Activated T-cell treated with anti-CD3 and anti-CD28 coated beads, Interleukin-2, amount 50 U/mL, for 72 hours (primary cell): Measurements from ENCODE around the gene AFDN. TPM values are rescaled to one million over a fixed set of nuclear protein-coding genes. Genes with fewer than 3 reads are reported as not detected.
A peak's percentile ranks its signal among the peaks of the same experiment; 100 is the strongest.

ENCODE experiments used
- ATAC-seq, 2 donors: fragments of 150-1000 bp; cut with Tn5 transposase; replicated peaks in 1 of 2; 2 replicates each; pipeline ENCODE4 v1.10.0; 2021; ENCODE audit warnings: moderate library complexity in 2 of 2, mild to moderate bottlenecking in 1 of 2
- DNase-seq, 2 donors: peaks; one replicate each; pipeline ENCODE4 v3.0.0; 2021 to 2022; ENCODE audit warnings: mixed read lengths in 1 of 2
- H3K27ac Mint-ChIP-seq: one replicate; pipeline ENCODE4 v1.8.0; 2022; ENCODE audit warnings: mild to moderate bottlenecking, moderate library complexity, mixed read lengths
- H3K27me3 Mint-ChIP-seq: one replicate; pipeline ENCODE4 v1.8.0; 2022; ENCODE audit warnings: low read depth, mixed read lengths
- H3K36me3 Mint-ChIP-seq, 2 donors: one replicate each; pipeline ENCODE4 v1.8.0; 2022; ENCODE audit warnings: mixed read lengths in 2 of 2, mild to moderate bottlenecking in 1 of 2; ENCODE audit not compliant: insufficient read depth in 2 of 2
- H3K4me1 Mint-ChIP-seq: one replicate; pipeline ENCODE4 v1.8.0; 2022; ENCODE audit warnings: low read depth, mixed read lengths
- H3K4me3 Mint-ChIP-seq, 2 donors: one replicate each; pipeline ENCODE4 v1.8.0; 2022; ENCODE audit warnings: mild to moderate bottlenecking in 2 of 2, mixed read lengths in 2 of 2, moderate library complexity in 2 of 2
- H3K9me3 Mint-ChIP-seq, 2 donors: one replicate each; pipeline ENCODE4 v1.8.0; 2022; ENCODE audit warnings: mixed read lengths in 2 of 2
- total RNA-seq, 2 donors: library from RNA; stranded (reverse); gene quantifications; one replicate each; pipeline ENCODE4 v1.2.3, GENCODE V29; 2022

The AFDN gene
- total RNA-seq, 2 donors from 2014 or later = 21.6 to 31.9 TPM

DNA sequence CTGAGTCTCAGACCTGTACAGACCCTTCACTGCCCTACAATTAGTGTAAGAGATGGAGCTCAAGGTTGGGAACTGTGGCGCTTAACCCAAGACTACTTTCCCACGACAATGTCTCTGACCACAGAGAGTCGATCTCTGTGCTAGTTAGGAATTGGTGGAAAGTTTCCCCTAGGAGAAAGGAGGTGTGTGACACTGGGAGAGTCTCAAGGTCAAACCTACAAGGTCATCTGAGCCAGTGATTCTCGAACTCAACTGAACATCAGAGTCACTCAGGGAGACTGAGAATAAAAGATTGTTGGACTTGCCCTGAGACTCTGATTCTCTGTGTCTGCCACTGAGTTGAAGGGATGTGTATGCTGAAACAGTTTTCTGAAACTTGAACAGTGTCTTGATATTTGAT, 9.7 kb upstream of the AFDN start:
- Mint-ChIP-seq H3K36me3 (no peaks in the 10 kb centered on the region), H3K27ac (no peak overlapping the region), H3K9me3 (no peaks in the 10 kb centered on the region), H3K27me3 (peaks cover 45% of the 10 kb centered on the region), H3K4me1 (no peaks in the 10 kb centered on the region), H3K4me3 (no peak overlapping the region)
- DNase-seq = no peak
- no peak for ATAC-seq

DNA sequence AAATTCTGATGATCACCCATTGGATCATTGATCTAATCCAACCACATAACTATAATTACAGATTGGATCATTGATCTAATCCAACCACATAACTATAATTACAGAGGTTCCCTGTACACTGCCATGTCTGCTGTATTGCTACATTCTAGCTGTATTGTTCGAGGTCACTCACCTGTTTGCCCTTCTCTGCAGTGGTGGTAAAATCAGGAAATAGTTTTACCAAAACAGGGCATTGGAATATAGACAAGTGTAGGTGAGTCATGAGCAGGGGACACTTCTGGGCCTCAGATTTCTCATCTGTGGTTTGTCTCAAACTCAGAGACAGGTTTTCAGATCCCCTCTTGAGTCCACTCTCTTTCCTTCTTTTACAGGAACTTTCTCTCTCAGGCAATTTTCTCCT, 9.0 kb upstream of the AFDN start:
- no peaks in the 10 kb centered on the region for H3K9me3 Mint-ChIP-seq
- DNase-seq (no peak), ATAC-seq (no peak)
- no peak overlapping the region for H3K27ac Mint-ChIP-seq
- peaks cover 45% of the 10 kb centered on the region for H3K27me3 Mint-ChIP-seq
- no peaks in the 10 kb centered on the region for H3K4me1 Mint-ChIP-seq
- H3K4me3 Mint-ChIP-seq = no peak overlapping the region
- H3K36me3 Mint-ChIP-seq = no peaks in the 10 kb centered on the region

DNA sequence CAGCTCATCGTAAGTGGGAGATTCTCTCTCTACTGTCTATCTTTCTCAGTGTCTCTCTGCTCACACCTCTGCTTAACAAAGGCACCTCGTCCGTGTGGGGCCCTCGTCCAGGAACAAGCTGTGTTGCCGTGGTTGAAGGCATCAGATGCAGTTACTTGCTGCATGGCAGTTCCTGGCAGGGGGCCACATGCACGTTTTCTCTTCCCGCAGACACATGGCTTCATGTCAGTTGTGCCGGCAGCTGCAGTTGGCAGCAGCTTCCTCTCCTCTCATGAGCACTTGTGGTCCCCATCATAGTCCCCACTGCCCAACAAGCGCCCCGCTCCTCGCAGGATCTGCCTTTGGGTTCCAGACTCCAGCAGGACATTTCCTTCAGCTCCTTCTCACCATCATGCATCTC, 7.1 kb upstream of the AFDN start:
- H3K9me3 Mint-ChIP-seq = no peaks in the 10 kb centered on the region
- peaks cover 51% of the 10 kb centered on the region for H3K27me3 Mint-ChIP-seq
- H3K36me3 Mint-ChIP-seq = no peaks in the 10 kb centered on the region
- H3K4me3 Mint-ChIP-seq = no peak overlapping the region
- peaks cover under 1% of the 10 kb centered on the region for H3K4me1 Mint-ChIP-seq
- no peak overlapping the region for H3K27ac Mint-ChIP-seq
- ATAC-seq (no peak), DNase-seq (no peak)

DNA sequence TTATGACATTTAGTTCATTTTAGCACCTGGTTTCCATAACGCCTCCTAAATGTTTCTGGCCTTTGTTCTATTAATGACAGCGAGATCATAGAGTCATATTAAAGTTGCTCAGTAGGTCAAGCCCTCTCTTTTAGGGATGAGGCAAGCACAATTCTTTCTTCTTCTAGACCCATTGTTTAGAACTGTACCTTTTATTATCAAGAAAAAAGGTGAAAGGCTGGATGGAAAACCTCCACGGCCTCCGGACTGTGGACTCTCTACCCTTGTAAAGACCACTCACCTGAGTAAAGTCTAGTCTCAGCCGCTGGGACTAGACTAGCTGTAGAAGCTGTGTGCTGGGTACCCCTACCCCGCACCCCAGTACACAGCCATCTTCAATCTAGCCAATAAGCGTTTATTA, 6.0 kb upstream of the AFDN start:
- Mint-ChIP-seq H3K36me3 (peaks cover 0 to 3% of the 10 kb centered on the region in 2 donors), H3K4me1 (peaks cover 12% of the 10 kb centered on the region), H3K27me3 (peaks cover 61% of the 10 kb centered on the region), H3K27ac (no peak overlapping the region), H3K9me3 (no peaks in the 10 kb centered on the region), H3K4me3 (no peak overlapping the region)
- ATAC-seq = no peak
- no peak for DNase-seq

DNA sequence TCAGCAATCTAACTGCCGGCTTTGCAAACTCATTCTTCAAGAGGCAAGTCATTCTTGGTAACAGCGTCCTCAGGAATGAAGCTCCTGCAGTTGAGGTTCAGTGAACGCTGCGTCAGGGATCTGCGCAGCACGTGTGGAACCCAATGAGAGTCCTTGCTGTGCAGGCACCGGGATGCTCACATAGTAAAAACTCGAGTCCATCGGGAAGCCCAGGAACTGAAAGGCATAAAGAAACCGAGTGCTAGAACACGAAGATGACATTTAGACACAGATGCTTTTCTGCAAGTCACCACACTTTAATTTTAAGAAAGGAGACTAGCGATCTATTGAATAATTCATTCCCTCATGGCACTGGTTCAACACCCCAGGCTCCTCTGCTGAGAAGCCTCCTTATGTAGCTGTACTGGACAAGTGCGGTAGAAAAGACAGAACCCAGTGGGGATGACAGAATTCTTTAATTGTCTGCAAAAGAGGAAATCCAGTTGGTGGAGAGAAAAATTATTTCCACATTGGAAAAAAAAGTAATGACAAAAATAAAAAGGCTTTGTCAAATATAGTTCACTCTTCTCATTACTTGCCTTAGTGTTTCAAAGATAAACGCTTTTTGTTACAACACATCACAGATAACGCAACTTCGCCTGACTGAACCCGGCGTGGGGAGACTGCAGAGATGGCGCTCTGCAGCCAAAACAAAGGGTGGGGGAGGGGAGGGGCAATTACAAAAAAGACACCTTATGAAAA, 1.9 kb upstream of the AFDN start:
- H3K4me3 Mint-ChIP-seq = peak overlapping the region; percentile 40
- H3K9me3 Mint-ChIP-seq = no peaks in the 10 kb centered on the region
- peaks cover 57% of the 10 kb centered on the region for H3K27me3 Mint-ChIP-seq
- ATAC-seq (no peak), DNase-seq (no peak)
- H3K27ac Mint-ChIP-seq = no peak overlapping the region
- peaks cover 29% of the 10 kb centered on the region for H3K4me1 Mint-ChIP-seq
- H3K36me3 Mint-ChIP-seq = peaks cover 3 to 10% of the 10 kb centered on the region in 2 donors

DNA sequence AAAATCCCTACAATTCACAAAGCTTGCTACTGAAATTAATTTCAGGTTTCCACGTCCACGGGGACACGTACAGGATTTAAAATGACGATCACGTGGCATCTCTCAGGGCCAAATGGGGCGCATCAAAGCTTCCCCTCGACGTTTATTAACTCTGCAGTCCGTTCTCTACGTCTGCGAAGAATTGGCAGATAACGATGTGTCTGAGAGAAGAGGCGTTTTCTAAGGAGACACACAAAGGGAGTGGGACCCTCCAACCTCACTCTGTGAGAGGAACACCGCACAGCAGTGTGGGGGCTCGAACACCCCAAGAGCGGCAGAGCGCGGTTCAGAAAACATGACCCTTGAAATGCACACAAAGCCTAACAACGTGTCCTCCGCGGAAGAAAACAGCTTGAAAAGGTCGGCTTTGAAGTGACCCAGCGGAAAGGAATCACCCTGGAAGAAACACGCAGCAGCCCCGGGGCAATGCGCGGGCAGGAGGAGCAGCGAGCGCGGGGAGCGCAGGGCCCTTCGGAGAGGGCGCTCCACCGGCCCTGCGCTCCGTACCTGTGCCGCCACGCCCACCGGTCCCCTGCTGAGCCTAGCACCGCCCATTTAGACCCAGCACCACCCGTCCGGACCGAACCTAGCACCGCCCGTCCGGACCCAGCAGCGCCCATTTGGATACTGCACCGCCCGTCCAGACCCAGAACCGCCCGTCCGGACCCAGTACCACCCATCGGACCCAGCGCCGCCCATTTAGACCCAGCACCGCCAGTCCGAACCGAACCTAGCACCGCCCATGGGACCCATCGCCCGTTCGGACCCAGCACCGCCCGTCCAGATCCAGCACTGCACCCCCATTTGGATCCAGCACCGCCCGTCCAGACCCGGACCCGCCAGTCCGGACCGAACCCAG, 1.1 kb upstream of the AFDN start:
- H3K27ac Mint-ChIP-seq = peak overlapping the region; percentile 63
- H3K27me3 Mint-ChIP-seq = peaks cover 59% of the 10 kb centered on the region

DNA sequence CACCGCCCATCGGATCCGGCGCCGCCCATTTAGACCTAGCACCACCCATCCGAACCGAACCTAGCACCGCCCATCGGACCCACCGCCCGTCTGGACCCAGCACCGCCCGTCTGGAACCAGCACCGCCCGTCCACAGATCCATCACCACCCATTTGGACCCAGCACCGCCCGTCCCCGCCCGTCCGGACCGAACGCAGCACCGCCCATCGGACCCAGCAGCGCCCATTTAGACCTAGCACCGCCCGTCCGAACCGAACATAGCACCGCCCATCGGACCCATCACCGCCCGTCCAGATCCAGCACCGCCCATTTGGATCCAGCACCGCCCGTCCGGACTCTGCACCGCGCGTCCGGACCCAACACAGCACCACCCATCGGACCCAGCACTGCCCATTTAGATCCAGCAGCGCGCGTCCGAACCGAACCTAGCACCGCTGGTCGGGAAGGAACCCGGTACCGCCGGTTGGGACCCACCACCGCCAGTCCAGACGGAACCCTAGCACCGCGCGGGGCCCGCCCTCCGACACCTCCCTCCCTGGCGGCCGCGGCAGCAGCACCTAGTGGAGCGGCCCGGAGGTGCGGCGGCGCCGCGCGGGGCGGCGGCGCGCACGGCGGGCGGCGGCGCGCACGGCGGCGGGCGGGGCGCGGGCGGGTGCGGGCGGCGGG, 348 bp upstream of the AFDN start:
- Mint-ChIP-seq H3K27me3 (peaks cover 62% of the 10 kb centered on the region), H3K27ac (peak overlapping the region; percentile 63), H3K4me1 (peaks cover 36% of the 10 kb centered on the region), H3K4me3 (peak overlapping the region; percentile 91 to 93), H3K9me3 (no peaks in the 10 kb centered on the region), H3K36me3 (peaks cover 3 to 10% of the 10 kb centered on the region in 2 donors)
- peak; percentile 75 to 78 for DNase-seq
- peak; percentile 90 to 92 for ATAC-seq

More for the DNA sequence above, 1.1 kb upstream of the AFDN start:
- Mint-ChIP-seq H3K9me3 (no peaks in the 10 kb centered on the region), H3K36me3 (peaks cover 3 to 10% of the 10 kb centered on the region in 2 donors), H3K4me1 (peaks cover 29% of the 10 kb centered on the region), H3K4me3 (peak overlapping the region; percentile 91 to 93)
- peak; percentile 17 to 42 for DNase-seq
- peak in 1 of 2 donors; percentile 16 for ATAC-seq

DNA sequence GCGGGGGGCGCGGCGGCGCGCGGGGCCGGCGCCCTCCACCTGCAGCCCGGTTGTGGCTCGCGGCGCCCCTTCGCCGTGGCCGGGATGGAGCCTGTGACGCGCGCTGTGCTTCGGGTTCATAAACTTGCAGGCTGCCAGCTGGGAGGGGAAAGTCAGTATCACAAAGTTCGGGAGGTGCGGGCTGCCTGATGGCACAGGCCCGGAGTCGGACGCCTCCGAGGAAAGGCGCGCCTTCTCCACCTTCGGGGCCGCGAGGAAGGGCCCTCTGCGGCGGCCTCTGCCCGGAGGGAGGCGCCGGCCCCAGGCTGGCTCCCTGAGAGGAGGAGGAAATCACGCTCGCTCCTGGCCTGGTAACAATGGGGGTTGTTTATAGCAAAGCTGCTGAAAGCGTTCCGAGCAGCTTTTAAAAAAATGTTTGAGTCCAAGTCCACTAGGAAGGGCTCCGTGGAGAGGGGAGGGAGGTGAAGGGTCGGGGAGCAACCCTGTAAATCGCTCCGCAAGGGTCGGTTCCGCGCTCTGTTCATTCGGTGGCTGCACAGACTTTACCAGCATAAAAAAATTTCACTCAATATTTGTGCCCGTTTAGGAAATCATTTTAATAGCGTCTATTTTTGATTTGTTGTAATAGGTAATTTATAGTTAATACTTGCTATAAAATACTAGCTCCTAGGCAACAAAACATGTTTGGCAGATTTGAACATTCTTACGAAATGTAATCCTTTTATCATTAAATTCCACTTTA, 1.0 kb downstream of the AFDN start:
- Mint-ChIP-seq H3K36me3 (peaks cover 3 to 10% of the 10 kb centered on the region in 2 donors), H3K27me3 (peaks cover 73% of the 10 kb centered on the region), H3K9me3 (no peaks in the 10 kb centered on the region), H3K4me3 (peak overlapping the region; percentile 84 to 90), H3K27ac (peak overlapping the region; percentile 76), H3K4me1 (peaks cover 43% of the 10 kb centered on the region)
- peak; percentile 34 to 36 for DNase-seq
- peak; percentile 18 to 25 for ATAC-seq

DNA sequence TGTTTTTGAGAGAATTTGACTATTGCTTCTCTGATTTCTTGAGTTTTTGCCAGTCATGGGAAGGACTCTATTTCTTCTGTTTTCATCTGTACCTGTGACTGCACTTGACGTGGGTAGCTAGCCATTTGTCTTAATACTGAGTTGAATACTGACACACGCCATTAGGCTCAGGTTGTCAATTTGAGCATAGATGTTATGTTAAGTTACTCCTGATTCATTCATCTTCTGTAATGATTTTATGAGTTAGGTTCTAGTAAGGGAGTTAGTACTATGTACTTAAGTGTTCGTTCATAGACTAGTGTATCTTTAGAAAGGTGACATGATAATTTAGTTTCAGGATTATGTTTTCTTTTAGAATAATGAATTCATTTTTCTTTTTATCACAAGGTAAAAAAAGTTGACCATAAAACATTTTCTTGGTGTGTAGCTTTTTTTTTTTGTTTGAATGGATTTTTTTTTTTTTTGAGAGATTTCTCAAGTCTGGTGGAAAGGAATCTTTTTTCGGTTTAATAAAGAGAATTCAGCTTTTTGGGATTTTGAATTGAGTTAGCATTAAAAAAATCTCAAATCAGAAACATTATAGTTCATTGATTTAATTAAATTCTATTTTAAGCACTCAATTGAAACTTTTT, 1.7 kb downstream of the AFDN start:
- Mint-ChIP-seq H3K27me3 (peaks cover 73% of the 10 kb centered on the region), H3K27ac (peak overlapping the region; percentile 14), H3K4me1 (peaks cover 49% of the 10 kb centered on the region), H3K9me3 (no peaks in the 10 kb centered on the region), H3K36me3 (peaks cover 3 to 10% of the 10 kb centered on the region in 2 donors), H3K4me3 (peak overlapping the region; percentile 84 to 90)
- no peak for DNase-seq
- ATAC-seq = no peak

DNA sequence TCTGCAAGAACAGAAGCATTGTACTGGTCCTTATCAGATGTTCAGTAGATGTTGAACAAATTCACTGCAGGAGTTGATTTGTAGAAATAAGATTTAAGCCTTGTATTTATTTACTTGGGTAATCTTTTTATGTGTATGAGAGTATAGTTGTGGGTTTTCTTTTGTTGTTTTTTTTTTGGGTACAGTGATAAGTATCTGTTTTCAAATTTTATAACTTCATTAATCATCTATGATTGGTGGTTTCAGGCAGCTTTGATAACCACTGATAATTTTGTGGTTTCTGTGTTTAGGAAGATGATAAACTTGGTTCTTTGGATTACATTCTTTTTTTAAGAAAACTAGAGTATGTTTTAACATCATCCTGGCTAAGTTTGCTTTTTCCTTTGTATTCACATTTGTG, 2.8 kb downstream of the AFDN start:
- H3K27me3 Mint-ChIP-seq = peaks cover 74% of the 10 kb centered on the region
- H3K4me1 Mint-ChIP-seq = peaks cover 49% of the 10 kb centered on the region
- ATAC-seq (no peak), DNase-seq (no peak)
- no peaks in the 10 kb centered on the region for H3K9me3 Mint-ChIP-seq
- no peak overlapping the region for H3K27ac Mint-ChIP-seq
- H3K4me3 Mint-ChIP-seq = no peak overlapping the region
- peaks cover 3 to 10% of the 10 kb centered on the region in 2 donors for H3K36me3 Mint-ChIP-seq

DNA sequence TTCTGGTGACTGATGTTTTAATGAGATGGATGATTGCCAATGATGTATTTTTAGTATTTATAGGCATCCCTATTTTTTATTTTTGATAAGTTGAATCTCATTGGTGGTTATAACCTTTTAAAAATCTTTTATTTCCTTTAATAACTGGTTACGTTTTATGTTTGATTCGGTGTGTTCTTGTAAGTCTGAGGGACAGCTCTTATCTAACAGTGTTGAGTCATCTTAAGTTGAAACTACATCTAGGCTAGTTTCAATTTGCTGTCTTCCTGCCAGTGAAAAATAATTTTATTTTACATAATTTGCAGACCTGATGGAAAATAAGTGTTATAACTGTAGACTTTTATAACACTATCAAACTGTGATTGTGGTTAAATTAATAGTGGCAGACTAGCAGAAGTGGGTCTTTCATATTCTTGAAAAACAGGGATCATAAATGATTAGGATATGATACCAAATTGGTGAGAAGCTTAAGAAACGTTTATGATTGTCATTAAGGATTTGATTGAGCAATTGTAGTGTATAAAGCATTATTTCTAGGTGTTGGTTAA, 4.6 kb downstream of the AFDN start:
- DNase-seq (no peak), ATAC-seq (no peak)
- Mint-ChIP-seq H3K36me3 (peaks cover 2 to 6% of the 10 kb centered on the region in 2 donors), H3K27me3 (peaks cover 63% of the 10 kb centered on the region), H3K27ac (no peak overlapping the region), H3K9me3 (no peaks in the 10 kb centered on the region), H3K4me3 (peak overlapping the region in 1 of 2 donors; percentile 70), H3K4me1 (peaks cover 32% of the 10 kb centered on the region)
